Activated naive CD8-positive, alpha-beta T cell treated with anti-CD3 and anti-CD28 coated beads, Interleukin-2, amount 50 U/mL, for 24 hours (primary cell): ENCODE data around the gene CDH13.

Experiments used
- ATAC-seq: fragments of 150-1000 bp; cut with Tn5 transposase; one replicate; pipeline ENCODE4 v1.10.0; 2021
- DNase-seq: peaks from one replicate; pipeline ENCODE4 v3.0.0; 2021
- H3K27ac Mint-ChIP-seq: one replicate; pipeline ENCODE4 v1.8.0; 2021; ENCODE audit warnings: mild to moderate bottlenecking, mixed read lengths
- H3K27me3 Mint-ChIP-seq: one replicate; pipeline ENCODE4 v1.8.0; 2021; ENCODE audit warnings: mixed read lengths
- H3K36me3 Mint-ChIP-seq: one replicate; pipeline ENCODE4 v1.8.0; 2021; ENCODE audit warnings: low read depth, mixed read lengths
- H3K4me1 Mint-ChIP-seq: one replicate; pipeline ENCODE4 v1.8.0; 2021; ENCODE audit warnings: mixed read lengths
- H3K4me3 Mint-ChIP-seq: one replicate; pipeline ENCODE4 v1.8.0; 2021; ENCODE audit warnings: mild to moderate bottlenecking, moderate library complexity, mixed read lengths
- H3K9me3 Mint-ChIP-seq: one replicate; pipeline ENCODE4 v1.8.0; 2021; ENCODE audit warnings: mixed read lengths

The CDH13 gene

DNA sequence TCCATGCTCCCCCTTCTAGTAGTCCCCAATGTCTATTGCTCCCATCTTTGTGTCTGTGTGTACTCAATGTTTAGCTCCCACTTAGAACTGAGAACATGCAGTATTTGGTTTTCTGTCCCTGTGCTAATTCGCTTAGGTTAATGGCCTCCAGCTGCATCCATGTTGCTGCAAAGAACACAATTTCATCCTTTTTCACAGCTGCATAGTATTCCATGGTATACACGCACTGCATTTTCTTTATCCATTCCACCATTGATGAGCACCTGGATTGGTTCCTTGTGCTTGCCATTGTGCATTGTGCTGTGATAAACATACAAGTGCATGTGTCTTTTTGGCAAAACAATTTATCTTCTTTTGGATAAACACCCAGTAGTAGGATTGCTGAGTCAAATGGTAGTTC lies 1104.0 kb downstream of the CDH13 start:
- Mint-ChIP-seq H3K36me3 (no peaks in the 10 kb centered on the region), H3K4me1 (no peaks in the 10 kb centered on the region), H3K27ac (no peak overlapping the region), H3K4me3 (no peak overlapping the region), H3K9me3 (peaks cover 25% of the 10 kb centered on the region), H3K27me3 (no peaks in the 10 kb centered on the region)
- DNase-seq (no peak), ATAC-seq (no peak)

DNA sequence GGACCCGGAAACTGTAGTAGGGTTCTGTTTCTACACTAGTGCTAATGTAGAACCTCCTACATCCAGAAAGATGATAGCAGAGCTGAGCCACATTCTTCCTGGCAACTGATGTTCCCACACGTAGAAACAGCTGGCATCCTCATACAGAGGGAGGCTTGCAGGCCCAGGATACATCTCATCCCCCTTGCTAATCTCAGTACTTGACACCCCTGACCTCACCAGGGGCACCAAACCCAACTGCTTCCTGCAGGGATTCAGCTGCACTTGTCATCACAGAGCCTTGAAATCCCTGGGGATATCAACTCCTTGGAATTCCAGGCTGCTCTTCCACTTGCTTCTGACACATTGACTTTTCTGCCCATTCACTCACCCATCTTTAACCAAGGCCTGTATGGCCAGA lies 1105.8 kb downstream of the CDH13 start:
- Mint-ChIP-seq H3K9me3 (peaks cover 29% of the 10 kb centered on the region), H3K27ac (no peak overlapping the region), H3K4me1 (no peaks in the 10 kb centered on the region), H3K4me3 (no peak overlapping the region), H3K27me3 (no peaks in the 10 kb centered on the region), H3K36me3 (no peaks in the 10 kb centered on the region)
- no peak for DNase-seq
- ATAC-seq = no peak

DNA sequence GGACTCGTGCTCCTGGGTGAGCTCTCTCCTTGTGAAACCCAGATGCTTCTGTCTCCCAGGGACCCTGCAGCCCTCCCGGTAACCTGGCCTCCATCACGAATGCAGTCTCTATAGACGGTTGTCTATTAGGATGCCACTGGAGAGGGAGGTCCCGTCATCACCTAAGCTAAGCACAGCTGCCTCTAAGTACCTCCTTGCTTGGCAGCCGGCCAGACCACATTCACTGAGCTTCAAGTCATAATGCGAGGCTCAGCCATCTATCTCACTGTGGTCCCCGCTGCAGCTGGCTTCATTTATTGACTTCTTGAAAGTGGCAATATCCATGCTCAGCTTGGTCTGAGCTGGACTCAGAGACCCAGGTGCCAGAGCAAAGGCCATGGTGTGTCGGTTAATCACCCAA lies 1106.5 kb downstream of the CDH13 start:
- Mint-ChIP-seq H3K4me1 (no peaks in the 10 kb centered on the region), H3K27ac (no peak overlapping the region), H3K27me3 (no peaks in the 10 kb centered on the region), H3K9me3 (peaks cover 29% of the 10 kb centered on the region), H3K4me3 (no peak overlapping the region), H3K36me3 (no peaks in the 10 kb centered on the region)
- no peak for ATAC-seq
- no peak for DNase-seq

DNA sequence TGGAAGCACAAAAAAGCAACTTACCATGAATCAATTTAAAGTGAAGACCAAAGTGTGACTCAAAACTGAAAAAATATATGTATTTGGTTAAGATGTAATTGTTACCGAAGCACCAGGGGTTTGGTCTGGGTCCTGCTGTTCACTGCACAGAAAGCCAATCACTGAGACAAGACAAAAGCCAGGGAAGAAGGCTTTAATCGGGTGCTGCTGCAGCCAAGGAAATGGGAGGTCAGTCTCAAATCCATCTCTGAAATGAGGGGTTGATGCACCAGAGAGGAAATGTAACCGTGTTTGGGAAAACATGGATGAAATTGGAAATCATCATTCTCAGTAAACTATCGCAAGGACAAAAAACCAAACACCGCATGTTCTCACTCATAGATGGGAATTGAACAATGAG lies 1107.4 kb downstream of the CDH13 start:
- no peaks in the 10 kb centered on the region for H3K36me3 Mint-ChIP-seq
- ATAC-seq (no peak), DNase-seq (no peak)
- H3K27me3 Mint-ChIP-seq = no peaks in the 10 kb centered on the region
- H3K27ac Mint-ChIP-seq = no peak overlapping the region
- H3K4me1 Mint-ChIP-seq = no peaks in the 10 kb centered on the region
- H3K4me3 Mint-ChIP-seq = no peak overlapping the region
- peaks cover 29% of the 10 kb centered on the region for H3K9me3 Mint-ChIP-seq

DNA sequence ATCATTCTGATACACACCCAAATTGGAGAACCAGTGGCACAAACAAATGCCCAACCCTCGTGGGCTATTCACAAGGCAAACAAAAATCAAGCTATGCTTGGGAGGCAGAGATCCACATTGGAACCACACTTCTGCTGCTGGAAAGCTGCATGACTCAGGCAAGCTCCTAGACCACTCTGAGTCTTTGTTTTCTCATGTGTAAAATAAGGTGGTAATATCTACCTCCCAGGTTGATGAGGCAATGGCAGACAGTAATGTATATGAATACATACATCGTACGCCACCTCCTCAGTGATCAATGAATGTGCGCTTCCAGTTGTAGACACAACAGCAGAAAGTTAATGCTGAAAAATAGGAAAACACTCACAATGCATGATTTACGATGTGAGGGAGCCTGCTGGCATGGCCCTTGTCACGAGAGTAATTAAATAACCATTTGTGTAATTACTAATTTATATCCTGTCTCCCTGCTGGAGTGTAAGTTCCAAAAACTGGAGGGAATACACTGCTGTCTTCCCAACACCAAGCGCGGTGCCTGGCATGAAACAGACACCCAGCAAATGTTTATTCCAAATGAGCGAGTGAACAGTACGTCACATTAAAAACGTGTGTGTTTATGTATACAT lies 1111.1 kb downstream of the CDH13 start:
- H3K36me3 Mint-ChIP-seq = no peaks in the 10 kb centered on the region
- H3K27ac Mint-ChIP-seq = no peak overlapping the region
- DNase-seq = no peak
- no peaks in the 10 kb centered on the region for H3K4me1 Mint-ChIP-seq
- H3K27me3 Mint-ChIP-seq = peaks cover 2% of the 10 kb centered on the region
- no peak overlapping the region for H3K4me3 Mint-ChIP-seq
- ATAC-seq = no peak
- H3K9me3 Mint-ChIP-seq = peaks cover 22% of the 10 kb centered on the region

DNA sequence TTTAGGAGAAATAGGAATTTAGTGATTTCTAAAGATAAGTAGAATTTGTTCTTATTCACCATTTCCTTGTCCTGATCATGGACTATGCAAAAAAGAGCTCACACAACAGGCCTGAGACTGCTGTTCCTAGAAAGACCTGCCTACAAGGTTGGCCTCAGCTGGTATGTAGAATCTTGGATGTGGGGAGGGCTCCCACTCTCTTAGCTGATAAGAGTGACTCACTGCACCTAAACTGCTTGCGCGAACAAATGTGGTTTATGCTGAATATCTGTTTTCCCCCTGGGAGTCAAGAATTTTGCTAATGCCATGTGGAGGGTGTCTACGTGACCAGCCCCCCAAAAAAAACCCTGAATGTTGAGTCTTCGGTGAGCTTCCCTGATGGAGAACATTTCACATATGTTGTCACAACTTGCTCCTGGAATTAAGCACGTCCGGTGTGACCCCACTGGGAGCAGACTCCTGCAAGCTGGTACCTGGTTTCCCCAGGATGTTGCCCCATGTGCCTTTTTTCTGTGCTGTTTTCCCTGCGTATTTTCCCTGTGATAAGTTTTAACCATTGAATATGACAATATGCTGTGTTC lies 1112.2 kb downstream of the CDH13 start:
- Mint-ChIP-seq H3K27me3 (peaks cover 2% of the 10 kb centered on the region), H3K36me3 (no peaks in the 10 kb centered on the region), H3K4me3 (no peak overlapping the region), H3K27ac (no peak overlapping the region), H3K9me3 (peaks cover 19% of the 10 kb centered on the region), H3K4me1 (no peaks in the 10 kb centered on the region)
- no peak for ATAC-seq
- DNase-seq = no peak

DNA sequence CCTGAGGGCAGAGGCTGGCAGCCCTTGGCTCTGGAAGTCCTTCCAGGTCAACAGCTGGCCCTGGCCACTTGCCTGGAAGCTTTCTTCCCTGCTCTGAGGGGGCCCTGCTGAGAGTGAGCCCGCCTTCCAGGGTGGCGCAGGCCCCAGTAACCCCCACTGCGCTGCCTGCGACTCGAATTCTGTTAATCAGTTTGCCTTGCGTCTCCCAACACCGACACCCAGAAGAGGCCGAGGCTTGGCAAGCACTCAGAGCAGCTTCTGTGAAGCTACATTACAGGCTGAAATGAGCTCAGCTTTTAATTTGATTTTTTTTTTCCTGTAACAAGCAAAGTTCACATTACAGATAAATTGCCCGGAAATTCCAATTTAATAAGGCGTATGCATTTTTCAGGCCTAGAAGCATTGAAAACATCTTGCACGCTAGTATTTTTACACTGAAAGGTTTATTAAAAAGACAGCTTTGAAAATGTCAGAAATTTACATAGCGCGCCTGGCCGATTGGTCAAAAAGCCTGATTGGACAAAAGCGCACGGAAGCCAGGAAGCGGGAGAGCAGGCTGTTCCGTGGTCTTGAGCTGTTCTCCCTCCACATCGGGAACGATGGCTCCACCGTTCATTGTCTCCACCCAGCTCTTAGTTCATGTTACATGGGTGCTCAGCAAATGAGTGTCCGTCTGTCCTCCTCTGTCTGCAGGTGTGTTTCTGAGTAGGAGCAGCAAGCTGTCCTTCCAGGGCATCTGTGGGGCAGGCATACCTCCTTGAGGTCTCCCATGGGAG lies 1115.5 kb downstream of the CDH13 start:
- H3K27ac Mint-ChIP-seq = no peak overlapping the region
- DNase-seq = no peak
- H3K36me3 Mint-ChIP-seq = no peaks in the 10 kb centered on the region
- ATAC-seq = no peak
- no peak overlapping the region for H3K4me3 Mint-ChIP-seq
- no peaks in the 10 kb centered on the region for H3K9me3 Mint-ChIP-seq
- H3K27me3 Mint-ChIP-seq = peaks cover 5% of the 10 kb centered on the region
- no peaks in the 10 kb centered on the region for H3K4me1 Mint-ChIP-seq

DNA sequence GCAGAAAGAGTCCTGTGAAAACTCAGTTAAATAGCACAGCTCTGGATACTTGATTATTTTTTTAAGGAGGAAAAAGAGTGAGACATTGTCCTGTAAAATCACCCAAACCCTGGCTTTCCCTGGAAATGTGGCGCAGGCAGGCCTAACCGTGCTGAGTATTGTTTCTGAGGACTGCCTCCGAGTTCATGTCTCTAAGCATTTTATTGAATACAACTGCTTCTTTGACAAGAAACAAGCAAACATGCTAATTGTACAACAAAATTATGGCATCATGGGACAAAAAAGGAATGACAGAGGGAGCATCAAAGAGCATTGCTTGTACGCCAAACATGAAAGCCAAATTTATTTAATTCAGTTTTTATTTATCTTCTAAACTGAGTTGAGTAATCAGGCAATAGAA lies 1116.5 kb downstream of the CDH13 start:
- no peak overlapping the region for H3K27ac Mint-ChIP-seq
- no peak overlapping the region for H3K4me3 Mint-ChIP-seq
- peaks cover 5% of the 10 kb centered on the region for H3K27me3 Mint-ChIP-seq
- no peak for DNase-seq
- no peaks in the 10 kb centered on the region for H3K4me1 Mint-ChIP-seq
- no peaks in the 10 kb centered on the region for H3K9me3 Mint-ChIP-seq
- ATAC-seq = no peak
- no peaks in the 10 kb centered on the region for H3K36me3 Mint-ChIP-seq

DNA sequence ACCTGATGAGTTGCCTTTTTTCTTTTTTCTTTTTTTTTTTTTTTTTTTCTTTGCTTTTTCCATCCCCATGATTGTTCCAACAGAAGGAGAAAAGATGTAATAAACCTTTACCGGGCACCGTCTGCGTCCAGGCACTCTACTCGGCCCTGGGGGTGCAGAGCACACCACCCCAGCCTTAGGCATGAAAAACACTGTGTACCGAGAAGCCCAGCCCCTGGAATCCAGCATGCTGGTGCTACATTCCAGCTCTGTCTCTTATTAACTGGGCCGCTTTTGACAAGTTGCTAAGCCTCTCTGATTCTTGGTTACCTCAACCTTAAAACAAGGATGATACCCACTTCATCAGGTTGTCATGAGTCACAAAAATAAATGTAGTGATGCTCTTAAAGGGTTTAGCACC lies 1117.0 kb downstream of the CDH13 start:
- ATAC-seq (no peak), DNase-seq (no peak)
- Mint-ChIP-seq H3K27me3 (peaks cover 5% of the 10 kb centered on the region), H3K9me3 (no peaks in the 10 kb centered on the region), H3K36me3 (no peaks in the 10 kb centered on the region), H3K4me1 (no peaks in the 10 kb centered on the region), H3K4me3 (no peak overlapping the region), H3K27ac (no peak overlapping the region)

DNA sequence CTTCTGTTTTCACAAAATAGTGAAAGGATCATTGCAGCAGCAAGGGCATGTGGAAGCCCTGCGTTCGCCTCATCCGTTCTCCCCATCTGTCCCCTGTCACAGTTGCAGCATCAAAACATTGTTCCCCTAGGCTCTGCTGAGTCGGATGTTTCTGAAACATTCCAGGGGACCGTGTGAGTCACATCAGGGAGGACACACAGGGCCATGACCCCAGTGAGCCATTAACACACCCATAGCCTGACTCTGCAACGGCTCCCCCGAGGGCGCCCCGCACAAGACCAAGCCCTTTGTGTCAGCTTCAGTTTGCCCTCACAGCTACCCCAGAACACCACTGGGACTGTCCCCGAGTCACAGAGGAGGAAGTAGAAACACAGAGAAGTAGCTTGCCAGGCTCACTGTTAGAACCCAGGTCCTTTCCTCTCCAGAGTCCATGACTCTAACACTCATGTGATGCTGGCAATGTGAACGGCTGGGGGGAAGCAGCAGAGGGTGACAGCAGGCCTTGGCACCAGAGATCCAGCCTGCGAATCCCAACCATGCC lies 1117.7 kb downstream of the CDH13 start:
- Mint-ChIP-seq H3K9me3 (no peaks in the 10 kb centered on the region), H3K27me3 (peaks cover 5% of the 10 kb centered on the region), H3K36me3 (no peaks in the 10 kb centered on the region), H3K27ac (no peak overlapping the region), H3K4me3 (no peak overlapping the region), H3K4me1 (no peaks in the 10 kb centered on the region)
- DNase-seq (no peak), ATAC-seq (peak; percentile 24)

DNA sequence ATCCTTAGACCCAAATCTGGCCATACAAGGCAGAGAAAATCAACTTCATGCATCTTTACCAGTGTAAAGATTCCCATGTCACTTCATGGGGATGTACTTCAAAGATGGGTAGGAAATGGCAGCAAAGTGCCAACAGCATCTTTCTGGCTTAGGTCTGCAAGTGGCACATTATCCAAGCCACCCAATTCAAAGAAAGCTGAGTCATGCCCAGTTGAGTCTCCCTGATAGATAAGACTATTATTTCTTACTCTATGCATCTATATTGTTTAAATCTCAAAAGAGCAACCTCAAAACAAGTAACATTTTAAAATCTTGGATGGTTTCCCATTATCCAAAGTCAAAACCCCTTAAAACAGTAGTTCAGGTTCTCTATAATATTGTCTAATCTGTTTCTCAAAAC lies 1119.8 kb downstream of the CDH13 start:
- Mint-ChIP-seq H3K4me3 (no peak overlapping the region), H3K27me3 (peaks cover 8% of the 10 kb centered on the region), H3K27ac (no peak overlapping the region), H3K9me3 (no peaks in the 10 kb centered on the region), H3K36me3 (no peaks in the 10 kb centered on the region), H3K4me1 (no peaks in the 10 kb centered on the region)
- no peak for ATAC-seq
- no peak for DNase-seq

DNA sequence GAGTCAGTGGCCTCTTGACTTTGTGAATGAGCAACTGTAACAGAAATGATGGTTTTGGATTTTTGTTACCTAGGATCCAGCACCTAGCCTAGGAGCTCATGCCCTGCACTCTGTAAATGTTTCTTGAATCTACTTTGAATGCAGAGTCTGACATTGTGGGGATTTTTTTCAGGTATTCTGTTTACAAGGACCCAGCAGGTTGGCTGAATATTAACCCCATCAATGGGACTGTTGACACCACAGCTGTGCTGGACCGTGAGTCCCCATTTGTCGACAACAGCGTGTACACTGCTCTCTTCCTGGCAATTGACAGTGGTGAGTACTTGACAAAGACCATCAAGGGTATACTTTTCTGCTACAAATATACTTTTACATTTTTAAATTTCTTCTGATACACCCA lies 1121.2 kb downstream of the CDH13 start:
- Mint-ChIP-seq H3K27ac (no peak overlapping the region), H3K36me3 (no peaks in the 10 kb centered on the region), H3K9me3 (no peaks in the 10 kb centered on the region), H3K27me3 (peaks cover 11% of the 10 kb centered on the region), H3K4me1 (no peaks in the 10 kb centered on the region), H3K4me3 (no peak overlapping the region)
- DNase-seq = no peak
- no peak for ATAC-seq

DNA sequence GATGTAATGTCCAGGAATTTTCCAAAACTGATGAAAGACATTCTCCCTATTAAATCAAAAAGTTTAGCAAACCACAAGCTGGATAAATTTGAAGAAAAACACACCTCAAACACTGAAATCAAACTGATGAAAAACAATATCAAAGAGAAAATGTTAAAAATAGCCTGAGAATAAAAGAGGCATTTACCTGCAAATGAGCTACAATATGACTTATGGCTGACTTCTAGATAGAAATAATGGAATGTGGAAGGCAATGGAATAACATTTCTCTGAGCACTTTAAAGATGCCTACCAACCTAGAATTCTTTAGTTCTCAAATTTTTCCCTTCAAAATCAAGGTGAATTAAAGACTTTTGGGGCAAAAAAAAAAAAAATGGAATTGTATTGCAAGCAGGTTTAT lies 1128.6 kb downstream of the CDH13 start:
- Mint-ChIP-seq H3K4me3 (no peak overlapping the region), H3K36me3 (peaks cover 2% of the 10 kb centered on the region), H3K27ac (no peak overlapping the region), H3K9me3 (peaks cover 12% of the 10 kb centered on the region), H3K4me1 (no peaks in the 10 kb centered on the region), H3K27me3 (peaks cover 16% of the 10 kb centered on the region)
- ATAC-seq (no peak), DNase-seq (no peak)

DNA sequence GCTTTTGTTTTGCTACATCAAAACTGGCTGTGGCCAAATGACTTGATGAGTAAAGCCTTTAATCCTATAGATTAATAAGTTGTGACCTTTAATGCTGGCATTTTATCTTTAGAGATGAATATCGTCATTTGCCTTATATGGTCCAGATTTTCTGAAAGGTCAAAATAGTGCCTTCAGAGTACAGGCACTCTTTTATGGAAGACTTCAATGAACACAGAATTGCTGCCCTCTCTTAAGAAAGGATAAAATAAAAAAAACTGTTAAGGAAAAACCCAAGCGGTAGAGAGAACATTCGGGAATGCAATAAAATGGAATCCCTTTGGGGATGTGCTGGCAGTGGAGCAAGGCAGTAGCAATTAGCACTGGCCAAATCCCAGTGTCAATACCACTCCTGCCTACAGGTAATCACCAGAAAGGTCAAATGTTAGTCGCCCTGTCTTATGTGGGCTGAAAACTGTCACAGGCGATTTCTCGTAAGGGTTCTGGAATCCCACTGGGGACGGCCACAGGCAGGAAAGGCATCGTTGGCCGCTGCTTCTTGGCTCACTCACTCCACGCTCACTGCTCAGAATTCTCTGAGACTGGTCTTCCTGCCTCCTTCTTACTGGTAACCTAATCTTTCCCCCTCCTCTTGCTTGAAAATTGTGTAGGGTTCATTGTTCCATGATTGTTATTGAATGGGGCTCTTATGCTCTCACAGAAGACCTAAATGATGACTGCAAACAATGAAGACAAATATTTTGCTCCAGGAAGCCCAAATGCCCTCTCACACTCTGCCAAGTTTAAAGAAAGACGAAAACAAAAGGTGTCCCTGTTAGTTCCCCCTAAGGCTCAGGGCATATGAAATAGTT lies 1135.6 kb downstream of the CDH13 start:
- Mint-ChIP-seq H3K27ac (no peak overlapping the region), H3K27me3 (peaks cover 5% of the 10 kb centered on the region), H3K36me3 (no peaks in the 10 kb centered on the region), H3K4me3 (no peak overlapping the region), H3K9me3 (no peaks in the 10 kb centered on the region), H3K4me1 (no peaks in the 10 kb centered on the region)
- ATAC-seq = no peak
- no peak for DNase-seq
